Measurements from ENCODE around the gene EML1.

DNA sequence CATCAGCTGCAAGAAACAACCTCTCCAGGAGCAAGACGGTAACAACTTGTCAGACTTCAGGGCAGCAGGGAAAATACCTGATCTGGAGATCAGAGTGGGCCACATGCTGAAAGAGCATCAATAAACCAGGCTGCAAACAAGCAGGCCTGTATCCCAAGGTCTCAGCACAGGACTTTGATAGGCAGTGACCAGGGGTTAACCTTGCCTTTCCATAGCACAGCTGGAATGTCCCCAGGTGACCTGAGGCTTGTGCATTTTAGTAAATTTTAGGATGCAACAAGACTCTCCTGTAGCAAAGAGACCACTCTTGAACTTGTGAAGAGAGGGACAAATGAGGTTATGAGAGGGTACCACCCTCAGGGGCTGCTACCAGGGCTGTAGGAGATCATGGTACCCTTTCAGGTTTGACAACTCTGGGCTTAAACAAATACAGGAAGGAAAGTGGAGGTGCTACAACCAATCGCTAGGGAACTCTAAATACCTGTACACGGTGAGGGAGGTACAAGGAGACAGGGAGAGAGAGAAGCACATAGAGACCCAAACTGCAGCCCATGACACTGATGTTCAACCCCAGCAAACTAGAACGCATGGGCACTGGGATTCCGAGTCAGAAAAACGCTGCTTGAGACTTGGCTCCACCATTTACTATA lies 176.6 kb downstream of the EML1 start:
- TF ChIP-seq CTCF (IDR thresholded peaks at IDR 0.05) (no peak), POLR2A (IDR thresholded peaks at IDR 0.05) (no peak), POLR2AphosphoS5 (IDR thresholded peaks at IDR 0.05) (no peak), EP300 (IDR thresholded peaks at IDR 0.05) (no peak)
